KMS-11 (cell line): ENCODE measurements around the gene KIAA0513.
A peak's percentile ranks its signal among the peaks of the same experiment; 100 is the strongest.

Source experiments
- H2AFZ ChIP-seq: fragments of 200-600 bp; sonication (generic); 2 replicates; pipeline ENCODE4 v1.6.1; 2016; ENCODE audit warnings: antibody characterized with exemption, mixed run types, low read depth
- H3K27ac ChIP-seq: fragments of 200-600 bp; sonication (generic); 2 replicates; pipeline ENCODE4 v1.6.1; 2016; ENCODE audit warnings: mild to moderate bottlenecking, mixed run types
- H3K27me3 ChIP-seq: fragments of 200-600 bp; sonication (generic); 2 replicates; pipeline ENCODE4 v1.6.1; 2017; ENCODE audit warnings: mild to moderate bottlenecking, low read depth, mixed run types, moderate library complexity; ENCODE audit not compliant: insufficient read depth
- H3K36me3 ChIP-seq: fragments of 200-600 bp; sonication (generic); 2 replicates; pipeline ENCODE4 v1.6.1; 2017; ENCODE audit warnings: mild to moderate bottlenecking, mixed run types; ENCODE audit not compliant: insufficient read depth
- H3K4me1 ChIP-seq: fragments of 200-600 bp; sonication (generic); 2 replicates; pipeline ENCODE4 v1.6.1; 2016; ENCODE audit warnings: mild to moderate bottlenecking, low read depth, mixed run types; ENCODE audit not compliant: poor library complexity, severe bottlenecking
- H3K4me2 ChIP-seq: fragments of 200-600 bp; sonication (generic); 2 replicates; pipeline ENCODE4 v1.7.0; 2016; ENCODE audit warnings: mild to moderate bottlenecking, mixed run types
- H3K4me3 ChIP-seq: fragments of 200-600 bp; sonication (generic); IDR thresholded peaks from 2 replicates; pipeline ENCODE4 v1.6.1; 2017; ENCODE audit warnings: low read depth, low read length, mixed read lengths; ENCODE audit not compliant: insufficient read depth
- H3K79me2 ChIP-seq: fragments of 200-600 bp; sonication (generic); 2 replicates; pipeline ENCODE4 v1.6.1; 2016; ENCODE audit warnings: low read depth, mixed run types; ENCODE audit not compliant: insufficient read depth
- H3K9ac ChIP-seq: fragments of 200-600 bp; sonication (generic); 2 replicates; pipeline ENCODE4 v1.6.1; 2016; ENCODE audit warnings: mild to moderate bottlenecking, mixed run types
- H4K20me1 ChIP-seq: fragments of 200-600 bp; sonication (generic); 2 replicates; pipeline ENCODE4 v1.6.1; 2016; ENCODE audit warnings: mild to moderate bottlenecking, mixed run types; ENCODE audit not compliant: insufficient read depth
- CTCF ChIP-seq: fragments of 200-600 bp; sonication (generic); conservative IDR thresholded peaks from 2 replicates; pipeline ENCODE4 v1.6.1; 2017; ENCODE audit warnings: low read depth, mild to moderate bottlenecking, antibody characterized with exemption, low read length, moderate library complexity, mixed read lengths

Gene KIAA0513

GRCh38 chr16:85019659-85020245 lies 7.8 kb upstream of the KIAA0513 start:
- no peak overlapping the region for H2AFZ ChIP-seq
- no peaks in the 10 kb centered on the region for H4K20me1 ChIP-seq
- H3K27me3 ChIP-seq = no peaks in the 10 kb centered on the region
- H3K4me3 ChIP-seq = no peak overlapping the region
- no peak for TF ChIP-seq CTCF
- H3K9ac ChIP-seq = no peak overlapping the region
- no peaks in the 10 kb centered on the region for H3K79me2 ChIP-seq
- no peaks in the 10 kb centered on the region for H3K36me3 ChIP-seq
- peak overlapping the region; percentile 57 for H3K4me2 ChIP-seq
- peaks cover 38% of the 10 kb centered on the region for H3K4me1 ChIP-seq
- no peak overlapping the region; the same call in 1 of the 2 replicates for H3K27ac ChIP-seq

GRCh38 chr16:85025781-85026653 lies 1.6 kb upstream of the KIAA0513 start:
- Histone ChIP-seq H3K27ac (no peak overlapping the region), H3K79me2 (no peaks in the 10 kb centered on the region), H3K27me3 (no peaks in the 10 kb centered on the region), H3K36me3 (no peaks in the 10 kb centered on the region), H3K4me3 (no peak overlapping the region), H4K20me1 (no peaks in the 10 kb centered on the region), H3K4me1 (peaks cover 37% of the 10 kb centered on the region), H3K4me2 (no peak overlapping the region), H3K9ac (no peak overlapping the region), H2AFZ (no peak overlapping the region)
- no peak for TF ChIP-seq CTCF

GRCh38 chr16:85026703-85027102 lies 892 bp upstream of the KIAA0513 start:
- Histone ChIP-seq H2AFZ (peak overlapping the region; percentile 64; the same call in 1 of the 2 replicates), H4K20me1 (no peaks in the 10 kb centered on the region), H3K36me3 (no peaks in the 10 kb centered on the region), H3K4me1 (peaks cover 43% of the 10 kb centered on the region), H3K9ac (no peak overlapping the region), H3K4me2 (peak overlapping the region; percentile 41), H3K27me3 (no peaks in the 10 kb centered on the region), H3K4me3 (no peak overlapping the region), H3K79me2 (no peaks in the 10 kb centered on the region), H3K27ac (no peak overlapping the region)
- TF ChIP-seq CTCF = no peak

- H3K27me3 ChIP-seq = no peaks in the 10 kb centered on the region
- H3K27ac ChIP-seq = peak overlapping the region; percentile 34; the same call in 1 of the 2 replicates
- TF ChIP-seq CTCF = 0 out of 2 replicates have a peak, but pooled peaks have one; percentile 13
- no peaks in the 10 kb centered on the region for H3K36me3 ChIP-seq
- H4K20me1 ChIP-seq = no peaks in the 10 kb centered on the region
- peak overlapping the region; percentile 64 for H2AFZ ChIP-seq
- H3K4me3 ChIP-seq = no peak overlapping the region
- no peaks in the 10 kb centered on the region for H3K79me2 ChIP-seq
- H3K4me2 ChIP-seq = peak overlapping the region; percentile 96
- H3K4me1 ChIP-seq = peaks cover 43% of the 10 kb centered on the region
- H3K9ac ChIP-seq = peak overlapping the region; percentile 41; the same call in 1 of the 2 replicates
Measured at GRCh38 chr16:85027958-85028684, 526 bp downstream of the KIAA0513 start.
